H9 (cell line): ENCODE results near the gene RPN1. TPM values are rescaled to one million over a fixed set of nuclear protein-coding genes. Genes with fewer than 3 reads are reported as not detected.

Experiments used
- DNase-seq: peaks from one replicate; pipeline ENCODE4 v3.0.0-alpha.2; 2017
- H2AFZ ChIP-seq: one replicate; pipeline ENCODE4 v1.6.1; 2013; ENCODE audit warnings: mild to moderate bottlenecking, low read length, control low read depth, moderate library complexity
- H2AK5ac ChIP-seq: 2 replicates; pipeline ENCODE4 v1.6.1; 2013; ENCODE audit warnings: low read length, control low read depth, mixed read lengths; ENCODE audit not compliant: insufficient read length
- H2BK120ac ChIP-seq: one replicate; pipeline ENCODE4 v1.6.1; 2013; ENCODE audit warnings: low read depth, mild to moderate bottlenecking, low read length, control low read depth, inconsistent platforms; ENCODE audit not compliant: poor library complexity, severe bottlenecking
- H2BK12ac ChIP-seq: 2 replicates; pipeline ENCODE4 v1.6.1; 2013; ENCODE audit warnings: low read length, control low read depth, mixed read lengths, low read depth; ENCODE audit not compliant: insufficient read length
- H2BK15ac ChIP-seq: 2 replicates; pipeline ENCODE4 v1.6.1; 2013; ENCODE audit warnings: low read depth, low read length, control low read depth
- H2BK20ac ChIP-seq: one replicate; pipeline ENCODE4 v1.6.1; 2013; ENCODE audit warnings: low read depth, mild to moderate bottlenecking, low read length, control low read depth, inconsistent platforms; ENCODE audit not compliant: poor library complexity, severe bottlenecking
- H2BK5ac ChIP-seq: 2 replicates; pipeline ENCODE4 v1.6.1; 2013; ENCODE audit warnings: low read length, control low read depth, mixed read lengths; ENCODE audit not compliant: insufficient read length
- H3K14ac ChIP-seq: 2 replicates; pipeline ENCODE4 v1.6.1; 2013; ENCODE audit warnings: low read length, control low read depth; ENCODE audit not compliant: insufficient read depth
- H3K18ac ChIP-seq: 2 replicates; pipeline ENCODE4 v1.6.1; 2013; ENCODE audit warnings: low read depth, mild to moderate bottlenecking, mixed read lengths, low read length, control low read depth; ENCODE audit not compliant: insufficient read length
- H3K23ac ChIP-seq: 2 replicates; pipeline ENCODE4 v1.6.1; 2013; ENCODE audit warnings: low read length, control low read depth, mixed read lengths, low read depth; ENCODE audit not compliant: insufficient read length
- H3K23me2 ChIP-seq: 2 replicates; pipeline ENCODE4 v1.6.1; 2013; ENCODE audit warnings: low read depth, mild to moderate bottlenecking, mixed read lengths, low read length, control low read depth; ENCODE audit not compliant: insufficient read length, poor library complexity, severe bottlenecking
- H3K27ac ChIP-seq: 2 replicates; pipeline ENCODE4 v1.5.1; 2013; ENCODE audit warnings: low read length, control low read depth, mixed read lengths, low read depth; ENCODE audit not compliant: insufficient read length
- H3K27me3 ChIP-seq: 2 replicates; pipeline ENCODE4 v1.6.1; 2013; ENCODE audit warnings: low read length, control low read depth, inconsistent platforms; ENCODE audit not compliant: insufficient read depth
- H3K4ac ChIP-seq: 2 replicates; pipeline ENCODE4 v1.6.1; 2013; ENCODE audit warnings: low read depth, mild to moderate bottlenecking, control low read depth, inconsistent platforms, low read length, moderate library complexity
- H3K4me1 ChIP-seq: 2 replicates; pipeline ENCODE4 v1.6.1; 2013; ENCODE audit warnings: low read length, control low read depth, inconsistent platforms; ENCODE audit not compliant: insufficient read depth
- H3K4me2 ChIP-seq: 2 replicates; pipeline ENCODE4 v1.6.1; 2013; ENCODE audit warnings: low read length, control low read depth, mixed read lengths; ENCODE audit not compliant: insufficient read length, insufficient read depth
- H3K56ac ChIP-seq: 2 replicates; pipeline ENCODE4 v1.6.1; 2013; ENCODE audit warnings: low read depth, mild to moderate bottlenecking, mixed read lengths, low read length, control low read depth; ENCODE audit not compliant: insufficient read length
- H3K79me1 ChIP-seq: 2 replicates; pipeline ENCODE4 v1.6.1; 2013; ENCODE audit warnings: low read depth, mild to moderate bottlenecking, moderate library complexity, low read length, control low read depth, inconsistent platforms; ENCODE audit not compliant: insufficient read depth, poor library complexity, severe bottlenecking
- H3K79me2 ChIP-seq: 2 replicates; pipeline ENCODE4 v1.6.1; 2013; ENCODE audit warnings: low read length, control low read depth, inconsistent platforms; ENCODE audit not compliant: insufficient read depth
- H3K9ac ChIP-seq: 2 replicates; pipeline ENCODE4 v1.6.1; 2013; ENCODE audit warnings: low read length, control low read depth, mixed read lengths; ENCODE audit not compliant: insufficient read length; ENCODE audit errors: extremely low read depth
- H3K9me3 ChIP-seq: one replicate; pipeline ENCODE4 v1.6.1; 2013; ENCODE audit warnings: low read depth, low read length, inconsistent platforms; ENCODE audit not compliant: control insufficient read depth
- H3T11ph ChIP-seq: one replicate; pipeline ENCODE4 v1.6.1; 2013; ENCODE audit warnings: mild to moderate bottlenecking, low read length, control low read depth, inconsistent platforms
- H4K20me1 ChIP-seq: one replicate; pipeline ENCODE4 v1.6.1; 2013; ENCODE audit not compliant: control insufficient read depth, insufficient read length, insufficient read depth
- H4K5ac ChIP-seq: 2 replicates; pipeline ENCODE4 v1.6.1; 2013; ENCODE audit warnings: low read depth, mild to moderate bottlenecking, mixed read lengths, low read length, control low read depth; ENCODE audit not compliant: insufficient read length
- H4K8ac ChIP-seq: replicated peaks from 2 replicates; pipeline ENCODE4 v1.6.1; 2013; ENCODE audit warnings: low read length, control low read depth, mixed read lengths, low read depth; ENCODE audit not compliant: insufficient read length
- H4K91ac ChIP-seq: 2 replicates; pipeline ENCODE4 v1.6.1; 2013; ENCODE audit warnings: low read depth, mild to moderate bottlenecking, moderate library complexity, mixed read lengths, low read length, control low read depth; ENCODE audit not compliant: insufficient read length
- H3K27ac Mint-ChIP-seq, 3 experiments: 2 replicates in 2 of 3; 3 replicates in 1 of 3; pipeline ENCODE4 v1.8.0; 2020 to 2021; ENCODE audit warnings: mixed read lengths in 3 of 3, mild to moderate bottlenecking in 1 of 3, moderate library complexity in 1 of 3
- H3K27me3 Mint-ChIP-seq: 2 replicates; pipeline ENCODE4 v1.8.0; 2021; ENCODE audit warnings: low read depth, mild to moderate bottlenecking, moderate library complexity, mixed read lengths
- H3K36me3 Mint-ChIP-seq, 3 experiments: 2 replicates in 2 of 3; 3 replicates in 1 of 3; pipeline ENCODE4 v1.8.0; 2020 to 2021; ENCODE audit warnings: low read depth in 3 of 3, mixed read lengths in 3 of 3; ENCODE audit not compliant: insufficient read depth in 1 of 3
- H3K4me1 Mint-ChIP-seq, 2 experiments: 2 replicates each; pipeline ENCODE4 v1.8.0; 2020; ENCODE audit warnings: mixed read lengths in 2 of 2
- H3K4me3 Mint-ChIP-seq, 2 experiments: 2 replicates in 1 of 2; 3 replicates in 1 of 2; pipeline ENCODE4 v1.8.0; 2020 to 2021; ENCODE audit warnings: mild to moderate bottlenecking in 2 of 2, mixed read lengths in 2 of 2, moderate library complexity in 1 of 2
- H3K9me3 Mint-ChIP-seq, 2 experiments: 2 replicates in 1 of 2; 3 replicates in 1 of 2; pipeline ENCODE4 v1.8.0; 2020; ENCODE audit warnings: mild to moderate bottlenecking in 2 of 2, mixed read lengths in 2 of 2, moderate library complexity in 1 of 2
- WGBS: extraction: QIAGEN DNeasy Blood & Tissue Kit; methylation state at CpG from one replicate; pipeline ENCODE4 v1.1.7; 2013; ENCODE audit warnings: missing lambda C conversion rate, low lambda C conversion rate, mixed read lengths; ENCODE audit not compliant: insufficient read length; ENCODE audit errors: extremely low coverage; 5-methylcytosine and 5-hydroxymethylcytosine counted together
- total RNA-seq: library from RNA; stranded (reverse); gene quantifications from 2 replicates; pipeline ENCODE4 v1.2.1, GENCODE V29; 2021
- TF ChIP-seq, protein P1 (sequence below): fragments of 200-600 bp; sonication (generic); conservative IDR thresholded peaks from 3 replicates; pipeline ENCODE4 v1.8.0; 2021; ENCODE audit warnings: antibody characterized with exemption, mild to moderate bottlenecking

The RPN1 gene
- total RNA-seq, 1 experiment from 2014 or later, result 174 TPM

GRCh38 chr3:128621234-128621633 is 29.4 kb downstream of the RPN1 start:
- Histone ChIP-seq H4K91ac (no peak overlapping the region), H2BK120ac (no peak overlapping the region), H4K5ac (no peak overlapping the region), H3K9me3 (no peaks in the 10 kb centered on the region), H3K4me2 (no peak overlapping the region), H3K79me2 (no peaks in the 10 kb centered on the region; the same call in 1 of the 2 replicates), H3K79me1 (no peaks in the 10 kb centered on the region), H3K4me1 (no peaks in the 10 kb centered on the region; the same call in 1 of the 2 replicates), H4K20me1 (no peaks in the 10 kb centered on the region), H3K9ac (no peak overlapping the region), H4K8ac (no peak overlapping the region), H2BK15ac (no peak overlapping the region), H2BK12ac (no peak overlapping the region), H3K14ac (no peak overlapping the region), H2AK5ac (no peak overlapping the region), H2BK5ac (no peak overlapping the region), H2BK20ac (no peak overlapping the region), H3K4ac (no peak overlapping the region), H3K56ac (no peak overlapping the region), H3K23me2 (peaks cover 3% of the 10 kb centered on the region), H2AFZ (no peak overlapping the region), H3K23ac (no peak overlapping the region), H3T11ph (no peak overlapping the region), H3K27me3 (no peaks in the 10 kb centered on the region), H3K27ac (no peak overlapping the region), H3K18ac (no peak overlapping the region)
- H3K4me3 Mint-ChIP-seq, result no peak overlapping the region
- H3K9me3 Mint-ChIP-seq, result no peaks in the 10 kb centered on the region
- peaks cover 11 to 13% of the 10 kb centered on the region in 2 experiments for H3K4me1 Mint-ChIP-seq
- WGBS, result no CpG with 5 or more reads among the region's 6 CpGs
- no peak for DNase-seq
- no peak overlapping the region for H3K27ac Mint-ChIP-seq
- TF ChIP-seq, protein P1, sequence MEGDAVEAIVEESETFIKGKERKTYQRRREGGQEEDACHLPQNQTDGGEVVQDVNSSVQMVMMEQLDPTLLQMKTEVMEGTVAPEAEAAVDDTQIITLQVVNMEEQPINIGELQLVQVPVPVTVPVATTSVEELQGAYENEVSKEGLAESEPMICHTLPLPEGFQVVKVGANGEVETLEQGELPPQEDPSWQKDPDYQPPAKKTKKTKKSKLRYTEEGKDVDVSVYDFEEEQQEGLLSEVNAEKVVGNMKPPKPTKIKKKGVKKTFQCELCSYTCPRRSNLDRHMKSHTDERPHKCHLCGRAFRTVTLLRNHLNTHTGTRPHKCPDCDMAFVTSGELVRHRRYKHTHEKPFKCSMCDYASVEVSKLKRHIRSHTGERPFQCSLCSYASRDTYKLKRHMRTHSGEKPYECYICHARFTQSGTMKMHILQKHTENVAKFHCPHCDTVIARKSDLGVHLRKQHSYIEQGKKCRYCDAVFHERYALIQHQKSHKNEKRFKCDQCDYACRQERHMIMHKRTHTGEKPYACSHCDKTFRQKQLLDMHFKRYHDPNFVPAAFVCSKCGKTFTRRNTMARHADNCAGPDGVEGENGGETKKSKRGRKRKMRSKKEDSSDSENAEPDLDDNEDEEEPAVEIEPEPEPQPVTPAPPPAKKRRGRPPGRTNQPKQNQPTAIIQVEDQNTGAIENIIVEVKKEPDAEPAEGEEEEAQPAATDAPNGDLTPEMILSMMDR, result no peak
- no peaks in the 10 kb centered on the region for H3K27me3 Mint-ChIP-seq
- H3K36me3 Mint-ChIP-seq, result peaks cover 48 to 77% (median 60%) of the 10 kb centered on the region in 3 experiments; a peak in 6 of 7 replicates
